GM18526 (cell line): Measurements from ENCODE around the gene USP35.

Experiments
- POLR2A ChIP-seq: IDR thresholded peaks from 3 replicates; pipeline ENCODE4 v1.6.1; 2011; ENCODE audit not compliant: insufficient read length; ENCODE audit errors: extremely low read depth

USP35 gene, protein sequence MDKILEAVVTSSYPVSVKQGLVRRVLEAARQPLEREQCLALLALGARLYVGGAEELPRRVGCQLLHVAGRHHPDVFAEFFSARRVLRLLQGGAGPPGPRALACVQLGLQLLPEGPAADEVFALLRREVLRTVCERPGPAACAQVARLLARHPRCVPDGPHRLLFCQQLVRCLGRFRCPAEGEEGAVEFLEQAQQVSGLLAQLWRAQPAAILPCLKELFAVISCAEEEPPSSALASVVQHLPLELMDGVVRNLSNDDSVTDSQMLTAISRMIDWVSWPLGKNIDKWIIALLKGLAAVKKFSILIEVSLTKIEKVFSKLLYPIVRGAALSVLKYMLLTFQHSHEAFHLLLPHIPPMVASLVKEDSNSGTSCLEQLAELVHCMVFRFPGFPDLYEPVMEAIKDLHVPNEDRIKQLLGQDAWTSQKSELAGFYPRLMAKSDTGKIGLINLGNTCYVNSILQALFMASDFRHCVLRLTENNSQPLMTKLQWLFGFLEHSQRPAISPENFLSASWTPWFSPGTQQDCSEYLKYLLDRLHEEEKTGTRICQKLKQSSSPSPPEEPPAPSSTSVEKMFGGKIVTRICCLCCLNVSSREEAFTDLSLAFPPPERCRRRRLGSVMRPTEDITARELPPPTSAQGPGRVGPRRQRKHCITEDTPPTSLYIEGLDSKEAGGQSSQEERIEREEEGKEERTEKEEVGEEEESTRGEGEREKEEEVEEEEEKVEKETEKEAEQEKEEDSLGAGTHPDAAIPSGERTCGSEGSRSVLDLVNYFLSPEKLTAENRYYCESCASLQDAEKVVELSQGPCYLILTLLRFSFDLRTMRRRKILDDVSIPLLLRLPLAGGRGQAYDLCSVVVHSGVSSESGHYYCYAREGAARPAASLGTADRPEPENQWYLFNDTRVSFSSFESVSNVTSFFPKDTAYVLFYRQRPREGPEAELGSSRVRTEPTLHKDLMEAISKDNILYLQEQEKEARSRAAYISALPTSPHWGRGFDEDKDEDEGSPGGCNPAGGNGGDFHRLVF

DNA sequence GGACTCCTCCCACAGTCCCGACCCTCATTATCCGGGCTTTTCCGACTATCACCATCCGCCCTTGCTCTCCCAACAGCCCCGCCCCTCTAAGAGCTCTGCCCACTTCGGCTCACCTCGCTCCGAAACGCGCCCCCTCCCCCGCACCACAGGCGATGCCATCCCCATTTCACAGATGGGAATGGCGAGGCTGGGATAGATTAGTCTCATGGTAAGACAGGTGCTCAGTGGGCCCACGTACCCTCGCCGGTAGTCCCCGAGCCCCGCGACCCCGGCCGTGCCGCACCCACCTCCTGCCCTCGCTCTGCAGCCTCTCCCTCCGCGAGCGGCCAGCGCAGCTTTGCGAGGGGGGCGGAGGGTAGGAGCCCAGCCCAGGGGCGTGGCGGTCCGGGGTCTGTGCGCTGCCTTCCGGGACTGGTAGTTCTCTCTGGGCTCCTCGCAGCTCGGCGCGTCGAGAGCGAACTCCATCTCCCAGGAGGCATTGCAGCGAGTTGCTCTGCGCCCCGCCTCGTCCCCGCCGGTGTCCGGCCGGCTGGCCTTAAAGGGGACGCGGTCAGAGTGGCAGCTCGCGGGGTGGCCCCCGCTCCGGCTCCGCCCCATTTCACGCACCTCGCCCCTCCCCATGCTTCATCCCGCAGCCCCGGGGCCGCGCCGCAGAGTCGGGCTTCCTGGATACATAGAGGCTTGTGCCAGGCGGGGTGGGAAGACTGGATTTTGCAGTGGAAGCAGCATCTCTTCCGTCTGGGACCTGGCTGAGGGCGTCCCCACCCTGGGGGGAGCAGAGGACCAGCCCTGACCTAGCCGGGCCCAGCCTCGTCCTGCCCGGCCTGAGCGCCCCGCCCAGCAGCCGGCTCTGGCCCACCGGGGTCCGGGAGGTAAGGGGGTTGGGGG, at the start of gene USP35, which contains the start of gene KCTD21:
Gene USP35 (plus strand): TSS at position 634 of the 888 bp plus-strand sequence. CDS start 7,327 bp downstream, outside the sequence.
Gene KCTD21 (minus strand): TSS at position 341 of the 888 bp plus-strand sequence. CDS start 14,072 bp downstream, outside the sequence.
- TF ChIP-seq POLR2A, result peak; percentile 57

DNA sequence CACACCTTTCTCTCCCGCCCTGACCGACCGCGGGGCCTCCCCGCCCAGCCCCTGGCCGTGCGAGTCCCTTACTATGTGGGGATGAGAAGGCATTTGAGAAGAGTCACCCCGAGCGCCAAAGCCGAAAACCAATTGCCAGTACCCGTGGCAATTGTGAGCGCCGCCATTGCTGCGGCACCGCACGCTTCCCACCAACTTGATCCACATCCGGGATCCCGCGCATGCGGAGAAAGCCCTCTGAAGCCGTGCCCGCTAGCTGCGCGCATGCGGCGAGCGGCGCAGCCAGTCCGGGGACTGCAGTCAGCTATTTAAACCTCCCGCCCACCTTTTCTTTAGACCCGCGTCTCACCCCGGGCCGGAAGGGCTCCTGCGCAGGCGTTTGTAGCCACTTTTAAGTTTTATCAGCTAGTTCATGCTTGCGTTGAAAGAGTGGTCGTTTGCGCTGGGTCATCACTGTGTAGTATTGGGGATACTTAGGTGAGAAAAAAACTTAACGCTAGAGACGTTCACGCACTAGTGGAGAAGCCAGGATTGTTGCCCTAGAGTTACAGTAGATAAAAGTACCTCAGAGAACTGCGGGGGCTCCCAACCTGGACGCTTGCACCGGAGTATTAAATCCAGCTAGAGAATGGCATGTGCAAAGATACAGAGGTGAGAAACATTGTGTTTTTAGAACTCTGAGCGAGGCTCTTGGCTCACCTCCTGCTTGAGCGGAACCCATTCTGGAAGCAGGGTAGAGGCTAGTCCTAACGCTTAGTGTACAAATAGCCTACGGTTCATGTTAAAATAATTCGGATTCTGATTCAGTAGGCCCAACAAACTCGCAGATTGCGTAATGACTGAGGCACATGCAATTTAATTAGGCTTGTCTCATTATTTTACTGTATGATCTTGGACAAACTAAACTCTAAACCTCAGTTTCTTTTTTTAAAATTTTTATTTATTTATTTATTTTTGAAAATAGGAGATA, 49.0 kb upstream of the USP35 start, which contains the start of gene ALG8:
Gene ALG8 (minus strand): TSS at position 205 of the 970 bp plus-strand sequence. CDS start 38 bp downstream, at position 167.
- peak; percentile 85 for TF ChIP-seq POLR2A

DNA sequence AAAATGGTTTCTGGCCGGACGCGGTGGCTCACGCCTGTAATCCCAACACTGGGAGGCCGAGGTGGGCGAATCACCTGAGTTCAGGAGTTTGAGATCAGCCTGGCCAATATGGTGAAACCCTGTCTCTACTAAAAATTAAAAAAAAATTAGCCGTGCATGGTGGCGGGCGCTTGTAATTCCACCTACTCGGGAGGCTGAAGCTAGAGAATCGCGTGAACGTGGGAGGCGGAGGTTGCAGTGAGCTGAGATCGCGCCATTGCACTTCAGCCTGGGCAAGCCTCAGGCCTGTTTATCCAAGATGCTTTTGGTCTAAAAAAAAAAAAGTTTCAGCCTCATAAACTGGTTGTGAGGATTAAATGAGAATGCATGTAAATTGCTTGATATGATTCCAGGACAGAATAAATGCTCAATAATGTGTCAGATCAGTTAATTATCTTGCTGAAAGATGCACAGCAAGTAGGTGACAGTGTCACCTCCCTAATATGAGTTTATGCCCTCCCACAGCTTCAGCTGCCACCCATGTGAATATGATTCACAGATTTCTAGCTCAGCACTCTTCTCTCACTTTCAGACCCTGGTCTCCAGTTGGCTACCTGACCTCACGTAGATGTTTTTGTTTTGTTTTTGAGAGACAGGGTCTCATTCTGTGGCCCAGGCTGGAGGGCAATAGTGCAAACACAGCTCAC, 48.2 kb upstream of the USP35 start:
- no peak for TF ChIP-seq POLR2A

DNA sequence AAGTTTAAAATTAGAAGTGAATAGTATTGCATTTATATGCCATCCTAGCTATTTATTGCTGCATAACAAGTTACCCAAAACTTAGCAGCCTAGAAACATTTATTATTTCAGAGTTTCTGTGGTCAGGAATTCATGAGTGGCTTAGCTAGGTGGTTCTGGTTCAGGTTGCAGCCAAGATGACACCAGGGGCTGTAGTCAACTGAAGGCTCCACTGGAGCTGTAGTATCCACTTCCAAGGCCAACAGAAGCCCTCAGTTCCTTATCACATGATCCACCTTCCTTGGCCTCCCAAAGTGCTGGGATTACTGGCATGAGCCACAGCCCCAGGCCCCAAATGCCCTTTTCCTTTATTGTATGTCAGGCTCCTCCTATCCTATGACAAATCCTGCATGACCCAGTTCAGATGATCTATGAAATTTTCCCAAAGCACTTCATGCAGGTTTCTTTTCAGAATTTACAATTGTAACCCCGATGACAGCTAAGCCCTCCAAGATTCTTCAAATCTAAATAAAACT, 43.2 kb upstream of the USP35 start:
- no peak for TF ChIP-seq POLR2A

DNA sequence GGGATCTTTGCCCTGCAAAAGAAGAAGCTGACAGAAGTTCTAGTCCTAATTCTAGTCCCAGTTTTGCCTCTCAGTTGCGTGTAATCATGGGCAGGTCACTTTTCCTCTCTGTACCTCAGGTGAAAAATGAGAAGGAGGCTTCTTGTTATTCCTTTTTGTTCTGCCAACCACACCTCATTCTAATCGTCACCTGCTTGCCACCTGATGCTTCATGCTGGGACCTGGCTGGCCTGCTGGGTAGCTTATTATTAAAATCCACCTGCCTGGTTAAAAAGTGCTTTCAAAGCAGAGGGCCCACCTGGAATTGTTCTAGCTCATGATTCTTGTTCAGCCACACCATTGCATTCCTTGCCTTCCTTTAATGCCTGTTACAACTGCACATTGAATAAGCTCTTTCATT, 40.9 kb upstream of the USP35 start:
- TF ChIP-seq POLR2A, result no peak

DNA sequence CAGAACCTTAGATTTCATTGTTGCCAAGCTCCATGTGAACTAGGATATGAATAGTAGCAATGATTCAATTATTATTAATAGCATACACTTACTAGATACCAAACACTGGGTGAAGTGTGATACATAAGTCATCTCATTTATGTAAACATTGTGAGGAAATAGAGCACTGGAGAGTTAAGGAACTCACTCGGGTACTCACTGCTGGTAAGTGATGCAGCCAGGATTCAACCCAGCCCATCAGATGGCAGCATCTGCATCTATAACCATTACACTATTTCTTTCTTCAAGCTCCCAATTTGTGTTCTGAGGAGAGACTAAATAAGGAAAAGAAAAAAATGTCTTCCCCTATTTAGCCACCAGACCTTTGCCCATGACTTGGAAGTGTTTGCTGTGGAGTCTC, 39.1 kb upstream of the USP35 start:
- no peak for TF ChIP-seq POLR2A

DNA sequence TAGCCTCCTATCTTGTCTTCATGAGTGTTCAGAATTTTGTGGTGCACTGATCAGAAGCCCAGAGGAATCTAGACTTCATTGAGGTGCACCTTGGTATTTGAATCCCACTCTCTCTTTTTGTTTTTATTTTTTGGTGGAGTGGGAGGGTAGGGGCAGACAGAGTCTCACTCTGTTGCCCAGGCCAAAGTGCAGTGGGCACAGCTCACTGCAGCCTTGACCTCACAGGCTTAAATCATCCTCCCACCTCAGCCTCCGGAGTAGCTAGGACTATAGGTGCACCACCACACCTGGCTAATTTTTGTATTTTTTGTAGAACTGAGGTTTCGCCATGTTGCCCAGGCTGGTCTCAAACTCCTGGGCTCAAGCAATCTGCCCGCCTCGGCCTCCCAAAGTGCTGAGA, 38.4 kb upstream of the USP35 start:
- no peak for TF ChIP-seq POLR2A

DNA sequence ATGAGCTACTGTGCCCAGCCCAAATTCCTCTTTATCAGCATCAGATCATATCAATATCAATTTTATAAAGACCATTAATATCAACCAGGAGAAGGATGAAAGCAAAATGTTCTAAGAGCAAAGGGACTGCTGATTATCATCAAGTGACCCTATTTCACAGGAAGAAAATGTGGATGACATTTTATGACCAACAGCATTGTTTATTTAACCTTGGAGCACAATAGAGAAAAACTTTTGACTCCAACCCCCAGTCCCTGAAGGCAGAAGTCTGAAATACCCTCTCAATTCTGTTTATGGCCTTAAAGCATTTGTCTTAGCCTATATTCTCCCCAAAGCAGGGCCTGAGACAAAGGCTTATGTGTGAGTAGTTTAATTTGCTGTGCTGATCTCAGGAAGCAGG, 38.0 kb upstream of the USP35 start:
- TF ChIP-seq POLR2A, result no peak

DNA sequence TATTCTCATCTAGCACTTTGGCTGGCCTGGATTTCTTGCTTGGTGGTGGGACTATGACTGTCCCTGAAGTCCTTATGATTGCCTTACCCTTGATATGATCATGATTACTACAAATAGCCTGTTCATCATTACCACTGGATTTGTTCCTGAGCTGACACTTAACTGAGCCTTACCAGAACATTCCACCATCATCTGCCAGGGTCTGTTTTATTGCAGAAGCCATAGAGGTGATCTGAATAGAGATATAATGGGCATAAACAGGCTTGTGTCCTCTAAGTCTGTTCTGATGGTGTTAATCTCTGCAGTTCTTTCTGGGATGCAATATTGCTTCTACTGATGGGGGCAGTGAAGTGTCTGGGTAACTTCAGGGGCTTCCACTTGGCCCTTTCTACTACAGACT, 36.9 kb upstream of the USP35 start:
- no peak for TF ChIP-seq POLR2A

DNA sequence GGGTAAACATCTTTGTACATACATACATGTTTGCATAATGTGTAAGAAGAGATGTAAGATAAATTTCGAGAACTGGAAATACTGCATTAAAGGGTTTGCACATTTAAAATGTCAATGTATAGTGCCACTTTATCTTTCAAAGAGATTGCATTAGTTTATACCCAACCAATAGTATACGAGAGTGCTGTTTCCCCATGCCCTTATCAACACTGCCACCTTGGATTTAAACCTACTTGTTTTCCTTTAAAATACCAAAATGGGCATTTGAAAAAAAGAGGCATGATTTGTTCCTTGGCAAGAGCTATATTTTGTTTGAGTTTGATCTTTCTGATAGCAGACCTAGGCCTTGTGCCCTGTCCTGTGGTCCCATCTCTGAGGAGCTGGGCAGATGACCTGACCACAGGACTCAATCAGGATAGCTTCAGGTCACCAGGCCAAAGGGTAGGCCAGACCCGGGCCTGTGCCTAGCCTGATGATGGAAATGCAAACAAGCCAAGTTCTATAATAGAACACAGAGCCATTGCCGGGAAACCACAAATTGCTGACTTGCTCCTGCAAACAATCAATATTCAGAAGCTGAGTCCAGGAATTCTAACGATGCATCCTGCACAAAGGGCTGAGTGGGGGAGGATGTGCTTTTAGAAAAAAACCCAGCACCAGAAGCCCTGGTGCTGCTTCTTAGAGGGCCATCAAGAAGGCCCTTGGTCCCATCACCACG, 32.4 kb upstream of the USP35 start:
- no peak for TF ChIP-seq POLR2A

DNA sequence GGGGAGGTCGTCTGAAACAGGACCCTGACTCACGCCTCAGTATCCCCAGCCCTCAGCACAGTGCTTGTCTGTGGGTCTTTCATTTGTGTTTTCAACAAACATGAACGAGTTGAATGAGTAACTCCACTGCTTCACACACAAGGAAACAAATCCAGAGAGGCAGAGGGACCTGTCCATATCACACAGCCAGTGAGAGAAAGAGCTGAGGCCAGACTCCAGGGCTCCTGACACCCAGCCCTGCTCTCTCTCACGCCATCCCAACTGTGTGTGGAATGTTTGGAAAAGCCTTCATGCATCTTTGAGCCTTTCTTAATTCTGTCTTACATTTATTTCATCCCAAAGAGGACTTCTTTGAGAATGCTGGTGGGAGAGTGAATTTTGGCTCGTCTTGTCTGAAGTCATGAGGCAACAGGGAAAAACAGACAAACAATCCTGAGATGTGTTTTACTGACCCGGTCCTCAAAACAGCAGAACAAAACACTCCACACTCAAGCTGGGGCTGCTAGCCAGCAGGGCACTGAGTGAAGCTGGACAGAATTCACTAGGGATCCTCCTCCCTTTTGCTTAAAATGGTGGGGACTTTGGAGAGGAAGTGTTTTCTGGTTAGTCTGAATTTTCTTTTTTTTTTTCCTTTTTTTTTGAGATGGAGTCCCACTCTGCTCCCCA, 29.6 kb upstream of the USP35 start:
- TF ChIP-seq POLR2A, result no peak

DNA sequence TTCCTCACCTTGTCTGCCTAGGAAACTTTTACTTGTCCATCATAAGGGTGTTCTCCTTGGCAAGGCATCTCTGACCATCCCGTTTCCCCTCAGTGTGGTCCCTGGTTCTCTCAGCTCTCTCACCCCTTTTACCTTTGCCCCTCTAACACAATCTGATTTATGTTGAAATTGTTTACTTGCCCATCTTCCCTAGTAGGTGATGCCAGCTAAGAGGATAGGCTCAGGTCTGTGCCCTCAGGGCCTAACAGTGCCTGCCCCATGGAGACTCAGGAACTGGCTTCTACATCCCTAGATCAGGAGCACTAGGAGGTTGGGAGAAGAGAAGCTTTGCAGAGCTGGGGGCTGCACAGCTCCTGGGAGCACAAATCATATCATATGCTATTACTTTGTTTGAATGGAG, 28.2 kb upstream of the USP35 start:
- TF ChIP-seq POLR2A, result no peak

DNA sequence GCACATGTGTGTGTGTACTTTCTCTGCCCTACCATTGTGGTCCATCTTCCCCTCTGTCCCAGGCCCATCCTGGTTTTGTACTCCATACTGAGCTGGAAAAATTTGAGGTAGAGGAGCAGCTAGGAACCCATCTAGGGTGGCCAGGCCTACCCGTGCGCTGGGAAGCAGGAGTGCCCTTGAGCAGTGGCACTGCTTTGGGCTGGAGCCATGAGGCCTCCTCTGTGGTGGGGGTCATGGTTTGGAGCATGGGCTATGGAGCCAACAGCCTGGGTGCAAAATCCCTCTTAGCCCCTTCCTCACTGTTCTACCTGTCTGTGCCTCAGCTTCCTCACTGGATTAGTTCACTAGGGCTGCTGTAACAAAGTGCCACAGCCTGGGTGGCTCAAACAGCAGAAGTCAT, 27.4 kb upstream of the USP35 start:
- TF ChIP-seq POLR2A, result no peak
